HCT116 (cell line): ENCODE measurements around the gene DAPK1.

Source experiments
- CTCF ChIP-seq, 3 experiments: fragments of 200-600 bp in 1 of 3; sonication (generic) in 1 of 3; IDR thresholded peaks in 2 of 3; conservative IDR thresholded peaks in 1 of 3; 2 replicates each; pipeline ENCODE4 v1.5.1; 2012 to 2017; ENCODE audit warnings: low read depth in 2 of 3, low read length in 2 of 3, antibody characterized with exemption in 1 of 3, borderline replicate concordance in 1 of 3, control low read depth in 1 of 3, mild to moderate bottlenecking in 1 of 3, mixed read lengths in 1 of 3, mixed run types in 1 of 3, moderate library complexity in 1 of 3; ENCODE audit not compliant: insufficient read depth in 1 of 3
- EZH2 ChIP-seq: fragments of 200-600 bp; sonication (generic); IDR thresholded peaks from 2 replicates; pipeline ENCODE4 v1.6.1; 2017; ENCODE audit warnings: antibody characterized with exemption, mixed run types
- POLR2A ChIP-seq: IDR thresholded peaks from 2 replicates; pipeline ENCODE4 v1.7.0; 2011; ENCODE audit warnings: borderline replicate concordance; ENCODE audit not compliant: insufficient read depth, insufficient read length; ENCODE audit errors: extremely low read depth
- POLR2AphosphoS5 ChIP-seq: IDR thresholded peaks from 2 replicates; pipeline ENCODE4 v1.6.1; 2011; ENCODE audit warnings: mild to moderate bottlenecking, low read depth, low read length, moderate library complexity
- SP1 ChIP-seq: IDR thresholded peaks from 2 replicates; pipeline ENCODE4 v1.6.1; 2012; ENCODE audit warnings: low read depth
- ZFX ChIP-seq: fragments of 450-650 bp; IDR thresholded peaks from 2 replicates; pipeline ENCODE4 v1.6.1; 2017
- TF ChIP-seq, protein P1 (sequence below): IDR thresholded peaks from 2 replicates; pipeline ENCODE4 v1.6.1; 2012
- TF ChIP-seq, protein P2 (sequence below): IDR thresholded peaks from 2 replicates; pipeline ENCODE4 v1.6.1; 2011; ENCODE audit warnings: mild to moderate bottlenecking, low read length, moderate library complexity; ENCODE audit not compliant: insufficient replicate concordance; ENCODE audit errors: extremely low read depth

DNA sequence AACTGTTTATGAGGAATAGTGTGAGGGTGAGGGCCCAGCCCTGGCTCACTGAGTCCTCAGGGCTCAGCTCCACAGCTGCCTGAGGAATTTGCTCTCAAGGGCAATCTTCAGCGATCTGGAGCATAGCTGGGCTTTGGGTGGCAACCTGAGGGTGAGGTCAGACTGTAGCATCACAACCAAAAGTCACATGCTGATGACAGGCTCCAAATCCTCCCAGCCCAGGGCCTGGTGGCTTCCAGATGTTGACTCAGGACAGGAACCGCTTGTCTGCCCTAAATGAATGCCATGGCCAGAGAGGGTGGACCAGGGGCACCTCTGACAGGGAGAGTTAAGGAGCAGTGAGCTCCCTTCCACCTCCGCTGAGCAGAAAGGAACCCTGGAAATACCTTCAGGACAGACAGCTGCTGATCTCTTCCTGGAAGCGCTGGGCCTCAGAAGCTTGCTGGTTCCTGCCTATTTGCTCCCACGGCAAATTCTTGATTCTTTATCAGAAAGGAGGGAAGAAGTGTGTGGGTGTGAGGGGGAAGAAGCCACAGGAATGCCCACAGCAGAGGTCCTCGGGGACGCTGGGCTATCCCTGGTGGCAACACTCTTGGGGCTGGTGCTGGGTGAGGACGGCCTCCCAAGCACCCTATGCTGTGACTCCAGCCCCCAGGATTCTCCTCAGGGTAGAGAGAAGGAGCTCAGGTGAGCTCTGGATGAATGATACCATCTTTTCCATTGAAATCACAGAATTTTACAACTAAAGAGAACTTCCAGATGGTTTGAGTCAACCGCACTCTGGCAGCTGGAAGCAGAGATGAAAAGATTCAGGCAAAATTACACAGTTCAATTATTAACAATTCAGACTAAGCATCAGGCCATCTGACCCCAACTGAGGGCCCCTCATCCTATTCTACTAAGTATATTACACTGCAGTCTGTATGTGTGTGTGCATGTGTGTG lies 214.5 kb downstream of the DAPK1 start:
- TF ChIP-seq, protein P1, sequence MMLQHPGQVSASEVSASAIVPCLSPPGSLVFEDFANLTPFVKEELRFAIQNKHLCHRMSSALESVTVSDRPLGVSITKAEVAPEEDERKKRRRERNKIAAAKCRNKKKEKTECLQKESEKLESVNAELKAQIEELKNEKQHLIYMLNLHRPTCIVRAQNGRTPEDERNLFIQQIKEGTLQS, result no peak
- no peak for TF ChIP-seq EZH2
- TF ChIP-seq CTCF (IDR thresholded peaks at IDR 0.05 in 2 of 3, conservative IDR thresholded peaks at IDR 0.05 in 1 of 3; ENCODE audit: borderline replicate concordance in 1 of 3, insufficient read depth in 1 of 3, low read depth in 2 of 3, low read length in 2 of 3), result no peak
- TF ChIP-seq SP1, result no peak
- TF ChIP-seq POLR2A, result no peak
- no peak for TF ChIP-seq ZFX
- no peak for TF ChIP-seq POLR2AphosphoS5
- TF ChIP-seq, protein P2, sequence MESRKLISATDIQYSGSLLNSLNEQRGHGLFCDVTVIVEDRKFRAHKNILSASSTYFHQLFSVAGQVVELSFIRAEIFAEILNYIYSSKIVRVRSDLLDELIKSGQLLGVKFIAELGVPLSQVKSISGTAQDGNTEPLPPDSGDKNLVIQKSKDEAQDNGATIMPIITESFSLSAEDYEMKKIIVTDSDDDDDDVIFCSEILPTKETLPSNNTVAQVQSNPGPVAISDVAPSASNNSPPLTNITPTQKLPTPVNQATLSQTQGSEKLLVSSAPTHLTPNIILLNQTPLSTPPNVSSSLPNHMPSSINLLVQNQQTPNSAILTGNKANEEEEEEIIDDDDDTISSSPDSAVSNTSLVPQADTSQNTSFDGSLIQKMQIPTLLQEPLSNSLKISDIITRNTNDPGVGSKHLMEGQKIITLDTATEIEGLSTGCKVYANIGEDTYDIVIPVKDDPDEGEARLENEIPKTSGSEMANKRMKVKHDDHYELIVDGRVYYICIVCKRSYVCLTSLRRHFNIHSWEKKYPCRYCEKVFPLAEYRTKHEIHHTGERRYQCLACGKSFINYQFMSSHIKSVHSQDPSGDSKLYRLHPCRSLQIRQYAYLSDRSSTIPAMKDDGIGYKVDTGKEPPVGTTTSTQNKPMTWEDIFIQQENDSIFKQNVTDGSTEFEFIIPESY, result no peak
